Measurements from ENCODE around the gene GSK3A.

Gene GSK3A

GRCh38 chr19:42242512-42243409 is at the start of gene GSK3A:
GSK3A (minus strand) TSS chr19:42242602; CDS start chr19:42242465, 137 bp downstream.
- peak; percentile 91 to 97 (median 94) for DNase-seq

- no peak for DNase-seq
Observed at GRCh38 chr19:42291435-42291810, 49.0 kb upstream of the GSK3A start.

- DNase-seq, result peak in 3 of 4 experiments; percentile 32 to 62 (median 33)
Observed at GRCh38 chr19:42290523-42291434, 48.4 kb upstream of the GSK3A start.

GRCh38 chr19:42290136-42290522 is 47.7 kb upstream of the GSK3A start:
- no peak for DNase-seq

GRCh38 chr19:42289556-42290041 is 47.2 kb upstream of the GSK3A start:
- no peak for DNase-seq

- DNase-seq, result no peak
Observed at GRCh38 chr19:42288881-42289555, 46.6 kb upstream of the GSK3A start.

GRCh38 chr19:42288387-42288786 is 46.0 kb upstream of the GSK3A start:
- no peak for DNase-seq

GRCh38 chr19:42287827-42288107 is 45.4 kb upstream of the GSK3A start:
- DNase-seq, result no peak

- DNase-seq, result no peak
Observed at GRCh38 chr19:42287017-42287826, 44.8 kb upstream of the GSK3A start.

- DNase-seq, result no peak
Observed at GRCh38 chr19:42286349-42287016, 44.1 kb upstream of the GSK3A start.

GRCh38 chr19:42285988-42286348 is 43.6 kb upstream of the GSK3A start:
- no peak for DNase-seq

- no peak for DNase-seq
Observed at GRCh38 chr19:42285541-42285941, 43.1 kb upstream of the GSK3A start.

GRCh38 chr19:42284591-42285341 is 42.4 kb upstream of the GSK3A start:
- DNase-seq, result peak in 1 of 4 experiments; percentile 29

GRCh38 chr19:42284066-42284501 is 41.7 kb upstream of the GSK3A start:
- peak in 3 of 4 experiments; percentile 56 to 81 (median 76) for DNase-seq

GRCh38 chr19:42283188-42284065 is 41.0 kb upstream of the GSK3A start:
- peak; percentile 85 to 98 (median 92) for DNase-seq

- DNase-seq, result no peak
Observed at GRCh38 chr19:42282819-42283187, 40.4 kb upstream of the GSK3A start.

GRCh38 chr19:42281827-42282762 is 39.7 kb upstream of the GSK3A start:
- DNase-seq, result no peak

GRCh38 chr19:42281146-42281826 is 38.9 kb upstream of the GSK3A start:
- peak in 1 of 4 experiments; percentile 19 for DNase-seq

Data from activated naive CD4-positive, alpha-beta T cell (primary cell).